ENCODE results near the gene WNK2. TPM values are rescaled to one million over a fixed set of nuclear protein-coding genes. Genes with fewer than 3 reads are reported as not detected.
A peak's percentile ranks its signal among the peaks of the same experiment; 100 is the strongest.

Gene WNK2
- polyA plus RNA-seq, 1 donor = 80.4 TPM

DNA sequence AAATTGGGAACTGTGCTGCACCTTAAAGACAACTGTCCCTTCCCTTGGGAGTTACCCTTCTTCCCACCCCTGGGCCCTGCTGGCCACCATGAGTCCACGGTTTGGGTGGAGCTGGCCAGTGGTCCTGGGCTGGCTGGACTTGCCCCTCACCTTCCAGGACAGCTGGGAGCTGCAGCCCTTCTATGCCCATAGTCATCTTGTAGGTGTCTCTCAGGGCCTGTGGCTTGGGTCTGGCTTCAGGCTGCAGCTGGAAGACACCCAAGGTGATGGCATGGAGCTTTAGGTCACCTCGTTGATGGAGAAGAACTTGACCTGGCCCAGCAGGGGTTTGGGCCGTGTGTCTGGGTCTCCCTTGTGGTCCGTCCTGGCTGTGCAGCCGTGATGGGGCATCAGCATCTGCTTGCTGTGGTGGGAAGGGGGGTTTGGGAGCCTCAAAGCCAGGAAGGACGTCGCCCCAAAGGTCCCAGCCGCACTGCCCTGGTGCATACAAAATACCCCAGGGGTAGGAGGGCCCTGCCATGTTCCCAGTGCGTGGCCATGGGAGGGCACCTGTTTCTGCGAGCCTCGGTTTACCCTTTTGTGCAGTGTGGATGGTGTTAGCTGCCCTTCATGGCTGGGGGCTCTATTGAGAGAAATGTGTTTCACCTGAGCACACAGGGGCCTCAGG, 8.9 kb downstream of the WNK2 start:
- no peak for DNase-seq
- WGBS (ENCODE audit: insufficient coverage, low lambda C conversion rate) = no CpG with 5 or more reads among the region's 11 CpGs
- Histone ChIP-seq H3K4me3 (ENCODE audit: low read length) (no peak overlapping the region), H3K4me1 (ENCODE audit: control insufficient read depth, insufficient read depth, low read length) (peaks cover 27% of the 10 kb centered on the region), H3K36me3 (ENCODE audit: control insufficient read depth, insufficient read depth, low read length) (peaks cover 2% of the 10 kb centered on the region), H3K9me3 (ENCODE audit: control insufficient read depth, low read depth, low read length) (no peaks in the 10 kb centered on the region), H3K27ac (ENCODE audit: low read length) (peak overlapping the region; percentile 48), H3K27me3 (ENCODE audit: control insufficient read depth, insufficient read depth, low read length) (no peaks in the 10 kb centered on the region)

DNA sequence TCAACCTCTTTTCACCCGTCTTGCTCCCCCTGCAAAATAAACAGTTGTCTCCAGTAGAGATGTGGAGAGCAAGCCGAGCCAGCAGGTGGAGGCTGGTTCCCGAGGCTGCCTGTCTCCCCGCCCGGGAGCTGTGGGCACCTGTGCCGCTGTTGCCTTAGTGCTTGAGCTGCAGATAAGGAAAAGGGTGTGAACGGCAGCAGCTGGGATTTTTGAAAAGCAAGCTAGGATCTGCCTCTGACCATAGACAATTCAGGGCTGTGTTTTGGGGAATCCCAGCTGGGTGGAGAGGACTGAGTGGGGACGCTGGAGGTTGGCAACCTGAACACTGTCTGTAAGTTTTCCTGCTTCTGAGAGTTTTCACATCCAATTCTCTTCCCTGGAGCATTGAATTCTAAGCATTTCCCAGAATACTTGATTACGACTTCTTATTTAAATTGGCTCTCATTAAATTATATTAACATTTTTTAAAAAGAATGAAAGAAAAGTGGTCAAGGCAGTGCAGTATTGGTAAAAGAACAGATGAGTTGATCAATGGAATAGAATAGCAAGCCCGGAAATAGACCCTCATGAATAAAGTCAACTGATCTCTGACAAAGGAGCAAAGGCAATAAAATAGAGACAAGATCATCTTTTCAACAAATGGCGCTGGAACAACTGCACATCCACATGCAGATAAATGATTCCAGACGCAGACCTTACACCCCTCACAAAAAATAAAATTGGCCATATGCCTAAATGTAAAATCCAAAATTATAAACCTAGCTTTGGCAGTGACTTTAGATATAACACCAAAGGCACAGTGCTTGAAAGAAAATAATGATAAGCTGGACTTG, 9.7 kb downstream of the WNK2 start:
- H3K4me3 ChIP-seq (ENCODE audit: low read length) = no peak overlapping the region
- peak overlapping the region; percentile 48 for H3K27ac ChIP-seq (ENCODE audit: low read length)
- H3K9me3 ChIP-seq (ENCODE audit: control insufficient read depth, low read depth, low read length) = no peaks in the 10 kb centered on the region
- DNase-seq = peak; percentile 66 to 80
- peaks cover 33% of the 10 kb centered on the region for H3K4me1 ChIP-seq (ENCODE audit: control insufficient read depth, insufficient read depth, low read length)
- H3K27me3 ChIP-seq (ENCODE audit: control insufficient read depth, insufficient read depth, low read length) = no peaks in the 10 kb centered on the region
- H3K36me3 ChIP-seq (ENCODE audit: control insufficient read depth, insufficient read depth, low read length) = peaks cover 2% of the 10 kb centered on the region
- 39% methylated on average over 3 of the region's 12 CpGs for WGBS (ENCODE audit: insufficient coverage, low lambda C conversion rate)

DNA sequence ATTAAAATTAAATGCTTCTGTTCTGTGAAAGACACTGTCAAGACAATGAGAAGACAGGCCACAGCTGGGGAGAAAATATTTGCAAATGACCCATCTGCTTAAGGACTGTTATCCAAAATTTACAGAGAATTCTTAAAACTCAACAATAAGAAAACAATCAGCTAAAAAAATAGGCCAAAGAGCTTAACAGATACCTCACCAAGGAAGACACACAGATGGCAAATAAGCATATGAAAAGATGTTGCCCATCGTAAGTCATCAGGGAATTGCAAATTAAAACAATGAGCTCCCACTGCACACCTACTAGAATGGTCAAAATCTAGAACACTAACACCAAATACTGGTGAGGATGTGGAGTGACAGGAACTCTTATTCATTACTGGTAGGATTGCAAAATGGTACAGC, 10.3 kb downstream of the WNK2 start:
- DNase-seq = no peak
- Histone ChIP-seq H3K9me3 (ENCODE audit: control insufficient read depth, low read depth, low read length) (no peaks in the 10 kb centered on the region), H3K27ac (ENCODE audit: low read length) (no peak overlapping the region), H3K27me3 (ENCODE audit: control insufficient read depth, insufficient read depth, low read length) (no peaks in the 10 kb centered on the region), H3K36me3 (ENCODE audit: control insufficient read depth, insufficient read depth, low read length) (peaks cover under 1% of the 10 kb centered on the region), H3K4me3 (ENCODE audit: low read length) (no peak overlapping the region), H3K4me1 (ENCODE audit: control insufficient read depth, insufficient read depth, low read length) (peaks cover 35% of the 10 kb centered on the region)
- WGBS (ENCODE audit: insufficient coverage, low lambda C conversion rate) = no CpG with 5 or more reads among the region's 1 CpG

DNA sequence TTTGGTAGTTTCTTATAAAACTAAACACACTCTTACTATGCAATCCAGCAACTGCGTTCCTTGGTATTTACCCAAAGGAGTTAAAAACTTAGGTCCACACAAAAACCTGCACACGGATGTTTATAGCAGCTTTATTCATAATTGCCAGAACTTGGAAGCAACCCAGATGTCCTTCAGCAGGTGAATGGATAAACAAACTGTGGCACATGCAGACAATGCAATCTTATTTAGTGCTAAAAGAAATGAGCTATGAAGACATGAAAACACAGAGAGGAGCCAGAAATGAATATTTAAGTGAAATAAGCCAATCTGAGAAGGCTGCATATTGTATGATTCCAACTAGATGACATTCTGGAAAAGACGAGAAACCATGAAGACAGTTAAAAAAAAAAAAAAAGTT, 10.7 kb downstream of the WNK2 start:
- no peak for DNase-seq
- H3K9me3 ChIP-seq (ENCODE audit: control insufficient read depth, low read depth, low read length) = no peaks in the 10 kb centered on the region
- H3K36me3 ChIP-seq (ENCODE audit: control insufficient read depth, insufficient read depth, low read length) = no peaks in the 10 kb centered on the region
- H3K4me3 ChIP-seq (ENCODE audit: low read length) = no peak overlapping the region
- WGBS (ENCODE audit: insufficient coverage, low lambda C conversion rate) = 92% methylated on average over 2 of the region's 3 CpGs
- no peaks in the 10 kb centered on the region for H3K27me3 ChIP-seq (ENCODE audit: control insufficient read depth, insufficient read depth, low read length)
- H3K4me1 ChIP-seq (ENCODE audit: control insufficient read depth, insufficient read depth, low read length) = peaks cover 35% of the 10 kb centered on the region
- H3K27ac ChIP-seq (ENCODE audit: low read length) = no peak overlapping the region

DNA sequence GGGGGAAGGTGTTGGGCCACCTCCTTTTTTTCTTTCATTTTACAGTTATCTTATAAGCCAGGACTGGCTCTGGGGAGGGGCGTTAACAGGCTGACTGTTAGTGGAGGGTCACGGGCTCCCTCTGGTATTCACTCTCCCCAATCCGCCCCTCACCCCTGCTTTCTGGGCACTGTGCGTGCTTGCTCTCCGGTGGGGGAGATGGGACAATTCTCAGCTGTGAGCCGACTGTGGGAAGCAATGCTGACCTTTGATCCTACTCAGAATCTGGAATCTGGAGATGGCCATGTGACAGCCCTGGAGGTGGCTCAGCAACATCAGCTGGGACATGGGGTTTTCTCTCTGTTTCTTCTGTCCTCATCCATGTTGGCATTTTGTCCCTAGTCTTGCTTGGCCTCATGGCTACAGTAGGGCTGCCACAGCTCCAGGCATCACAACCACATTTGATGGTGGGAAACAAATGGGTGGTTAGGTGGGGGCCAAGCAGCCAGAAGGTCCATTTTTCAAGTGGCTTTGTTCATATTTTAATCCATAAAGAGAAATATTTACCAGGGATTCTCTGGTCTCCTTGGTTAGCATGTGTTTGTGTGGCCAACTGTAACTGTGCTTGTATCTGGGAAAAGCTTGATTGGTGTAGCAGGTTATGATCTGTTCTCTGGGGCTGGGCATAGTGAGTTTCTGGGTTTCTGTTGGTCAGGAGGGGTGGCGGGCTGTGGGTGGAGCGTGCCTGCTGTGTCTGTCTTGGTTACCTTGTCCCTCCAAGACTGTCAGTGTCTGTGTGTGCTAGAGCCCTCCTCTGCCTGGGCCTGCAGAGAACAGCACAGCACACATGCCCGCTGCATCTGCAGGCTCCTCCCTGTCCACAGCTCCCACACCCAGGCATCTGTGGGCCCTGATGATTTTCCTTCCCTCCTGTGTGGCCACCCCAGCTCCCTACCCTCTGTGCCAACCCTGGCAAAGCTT, 12.4 kb downstream of the WNK2 start:
- WGBS (ENCODE audit: insufficient coverage, low lambda C conversion rate) = no CpG with 5 or more reads among the region's 9 CpGs
- Histone ChIP-seq H3K27me3 (ENCODE audit: control insufficient read depth, insufficient read depth, low read length) (no peaks in the 10 kb centered on the region), H3K9me3 (ENCODE audit: control insufficient read depth, low read depth, low read length) (no peaks in the 10 kb centered on the region), H3K4me1 (ENCODE audit: control insufficient read depth, insufficient read depth, low read length) (peaks cover 40% of the 10 kb centered on the region), H3K36me3 (ENCODE audit: control insufficient read depth, insufficient read depth, low read length) (no peaks in the 10 kb centered on the region), H3K4me3 (ENCODE audit: low read length) (no peak overlapping the region), H3K27ac (ENCODE audit: low read length) (no peak overlapping the region)
- peak in 1 of 2 donors; percentile 66 for DNase-seq

DNA sequence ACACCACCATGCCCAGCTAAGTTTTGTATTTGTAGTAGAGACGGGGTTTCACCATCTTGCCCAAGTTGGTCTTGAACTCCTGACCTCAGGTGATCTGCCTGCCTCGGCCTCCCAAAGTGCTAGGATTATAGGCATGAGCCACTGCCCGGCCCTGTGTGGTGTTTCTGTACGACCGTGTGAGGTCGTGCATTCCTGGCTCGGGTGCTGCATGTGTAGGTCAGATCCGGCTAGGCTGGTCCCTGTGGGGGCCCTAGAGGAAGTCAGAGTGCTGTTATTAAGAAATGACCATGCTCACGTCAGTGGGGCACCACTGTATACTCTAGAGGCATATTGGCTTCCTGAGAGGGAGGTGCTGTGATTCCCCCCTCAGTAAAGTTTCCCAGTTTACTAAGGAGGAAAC, 13.7 kb downstream of the WNK2 start:
- Histone ChIP-seq H3K27ac (ENCODE audit: low read length) (no peak overlapping the region), H3K4me1 (ENCODE audit: control insufficient read depth, insufficient read depth, low read length) (peaks cover 51% of the 10 kb centered on the region), H3K4me3 (ENCODE audit: low read length) (no peak overlapping the region), H3K9me3 (ENCODE audit: control insufficient read depth, low read depth, low read length) (no peaks in the 10 kb centered on the region), H3K36me3 (ENCODE audit: control insufficient read depth, insufficient read depth, low read length) (no peaks in the 10 kb centered on the region), H3K27me3 (ENCODE audit: control insufficient read depth, insufficient read depth, low read length) (no peaks in the 10 kb centered on the region)
- DNase-seq = no peak
- WGBS (ENCODE audit: insufficient coverage, low lambda C conversion rate) = no CpG with 5 or more reads among the region's 9 CpGs

DNA sequence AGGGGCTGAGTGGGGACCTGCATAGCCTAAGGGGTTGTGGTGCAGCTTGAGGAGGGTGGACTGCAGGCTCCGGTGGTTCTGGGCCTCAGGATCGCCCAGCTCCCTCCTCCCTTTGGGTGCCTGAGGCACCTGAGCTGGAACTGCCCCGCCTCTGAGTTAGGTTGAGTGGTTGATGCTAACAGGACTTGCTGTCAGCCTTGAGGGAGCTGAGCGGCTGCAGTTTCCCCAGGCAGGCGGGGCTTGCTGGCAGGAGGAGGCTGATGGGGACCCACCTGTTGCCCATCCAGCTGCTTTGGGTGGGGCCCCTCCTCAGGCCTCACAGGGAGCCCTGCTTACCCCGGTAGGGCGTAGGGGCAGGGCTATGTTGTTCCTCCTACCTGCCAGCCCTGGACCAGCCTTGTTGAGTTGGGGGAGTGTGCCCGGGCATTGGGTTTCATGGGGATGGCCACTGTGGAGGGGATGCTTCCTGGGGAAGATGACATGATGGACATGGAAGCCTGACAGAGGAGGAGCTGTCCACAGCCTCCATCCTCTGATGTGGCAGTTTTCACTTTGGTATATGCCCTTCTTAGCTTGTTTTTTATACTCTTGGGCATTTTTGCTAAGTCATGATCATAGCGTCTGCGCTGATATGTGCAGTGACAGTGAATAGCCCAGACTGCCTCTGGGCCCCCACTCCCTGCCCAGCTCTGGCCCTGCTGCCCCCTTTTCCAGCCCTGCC, 14.3 kb downstream of the WNK2 start:
- WGBS (ENCODE audit: insufficient coverage, low lambda C conversion rate) = no CpG with 5 or more reads among the region's 10 CpGs
- no peaks in the 10 kb centered on the region for H3K36me3 ChIP-seq (ENCODE audit: control insufficient read depth, insufficient read depth, low read length)
- H3K4me3 ChIP-seq (ENCODE audit: low read length) = no peak overlapping the region
- DNase-seq = peak in 1 of 2 donors; percentile 40
- no peak overlapping the region for H3K27ac ChIP-seq (ENCODE audit: low read length)
- H3K9me3 ChIP-seq (ENCODE audit: control insufficient read depth, low read depth, low read length) = no peaks in the 10 kb centered on the region
- no peaks in the 10 kb centered on the region for H3K27me3 ChIP-seq (ENCODE audit: control insufficient read depth, insufficient read depth, low read length)
- H3K4me1 ChIP-seq (ENCODE audit: control insufficient read depth, insufficient read depth, low read length) = peaks cover 51% of the 10 kb centered on the region

DNA sequence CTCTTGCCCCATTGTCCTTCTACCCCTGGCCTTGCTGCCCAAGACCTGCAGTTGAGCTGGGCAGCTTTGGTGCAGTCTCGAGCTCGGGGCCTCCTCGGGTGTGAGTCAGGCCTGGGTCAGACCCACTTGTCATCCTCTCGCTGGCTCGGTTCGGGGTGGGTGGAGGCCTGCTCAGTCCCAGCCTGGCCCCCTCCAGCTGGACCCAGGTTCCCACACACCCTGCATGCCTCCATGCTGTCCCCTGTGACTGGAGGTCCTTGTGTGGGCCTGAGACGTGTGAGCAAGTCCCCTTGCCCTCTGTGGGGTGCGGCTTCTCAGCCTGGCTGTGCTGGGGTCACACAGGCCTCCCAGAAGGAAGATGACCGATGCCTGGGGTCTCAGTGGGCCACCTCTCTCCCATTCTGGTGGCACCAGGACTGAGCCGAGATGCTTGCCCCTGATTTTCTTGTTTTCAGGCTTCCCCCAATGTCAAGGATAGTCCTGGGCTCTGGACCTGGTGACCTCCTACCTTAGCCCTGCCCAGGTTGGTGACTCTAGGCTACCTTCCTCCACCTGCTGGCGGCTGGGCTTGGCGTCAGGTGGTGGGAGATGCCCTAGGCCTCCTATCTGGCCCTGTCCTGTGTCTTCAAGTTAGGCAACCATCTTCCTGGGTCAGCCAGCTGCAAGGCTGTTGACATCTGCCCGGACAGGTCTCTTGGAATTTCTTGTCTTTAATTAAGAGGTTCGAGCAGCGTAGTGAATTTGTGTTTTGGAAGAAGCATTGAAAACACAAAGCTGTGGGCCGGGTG, 15.1 kb downstream of the WNK2 start:
- H3K36me3 ChIP-seq (ENCODE audit: control insufficient read depth, insufficient read depth, low read length) = no peaks in the 10 kb centered on the region
- no peaks in the 10 kb centered on the region for H3K9me3 ChIP-seq (ENCODE audit: control insufficient read depth, low read depth, low read length)
- H3K27me3 ChIP-seq (ENCODE audit: control insufficient read depth, insufficient read depth, low read length) = no peaks in the 10 kb centered on the region
- no peak overlapping the region for H3K4me3 ChIP-seq (ENCODE audit: low read length)
- peaks cover 53% of the 10 kb centered on the region for H3K4me1 ChIP-seq (ENCODE audit: control insufficient read depth, insufficient read depth, low read length)
- no CpG with 5 or more reads among the region's 16 CpGs for WGBS (ENCODE audit: insufficient coverage, low lambda C conversion rate)
- DNase-seq = no peak
- no peak overlapping the region for H3K27ac ChIP-seq (ENCODE audit: low read length)

DNA sequence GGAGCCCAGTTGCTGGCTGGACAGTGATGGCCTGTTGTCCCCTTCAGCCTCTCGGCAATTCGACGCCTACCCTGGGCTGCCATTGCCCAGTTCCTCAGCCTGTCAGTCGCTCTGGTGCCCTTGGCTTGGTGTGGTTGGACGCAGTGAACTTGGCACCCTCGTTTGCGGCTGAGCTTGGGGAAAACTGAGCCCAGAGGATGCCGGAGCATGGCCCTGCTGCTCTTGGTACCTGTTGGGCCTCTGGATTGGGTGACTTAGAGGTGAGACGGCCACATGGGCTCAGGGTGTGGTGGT, 16.5 kb downstream of the WNK2 start:
- no CpG with 5 or more reads among the region's 9 CpGs for WGBS (ENCODE audit: insufficient coverage, low lambda C conversion rate)

More for the DNA sequence above, 16.5 kb downstream of the WNK2 start:
- Histone ChIP-seq H3K4me1 (ENCODE audit: control insufficient read depth, insufficient read depth, low read length) (peaks cover 62% of the 10 kb centered on the region), H3K4me3 (ENCODE audit: low read length) (no peak overlapping the region), H3K9me3 (ENCODE audit: control insufficient read depth, low read depth, low read length) (no peaks in the 10 kb centered on the region), H3K36me3 (ENCODE audit: control insufficient read depth, insufficient read depth, low read length) (no peaks in the 10 kb centered on the region), H3K27me3 (ENCODE audit: control insufficient read depth, insufficient read depth, low read length) (no peaks in the 10 kb centered on the region), H3K27ac (ENCODE audit: low read length) (no peak overlapping the region)
- DNase-seq = no peak
